SK-N-SH (cell line): ENCODE results near the gene SPINT1.

Experiments used
- CTCF ChIP-seq: fragments of 200-600 bp; sonication (generic); IDR thresholded peaks from 2 replicates; pipeline ENCODE4 v1.6.1; 2017; ENCODE audit warnings: antibody characterized with exemption, mild to moderate bottlenecking, moderate library complexity
- EZH2phosphoT487 ChIP-seq: fragments of 200-600 bp; sonication (generic); IDR thresholded peaks from 2 replicates; pipeline ENCODE4 v1.6.1; 2017; ENCODE audit warnings: low read depth, mixed run types, mild to moderate bottlenecking, antibody characterized with exemption, moderate library complexity, borderline replicate concordance
- FOSL2 ChIP-seq: IDR thresholded peaks from 2 replicates; pipeline ENCODE4 v1.4.0; 2012; ENCODE audit warnings: low read depth, mild to moderate bottlenecking, moderate library complexity, borderline replicate concordance
- FOXM1 ChIP-seq: IDR thresholded peaks from 2 replicates; pipeline ENCODE4 v1.4.0; 2012; ENCODE audit warnings: low read depth, mild to moderate bottlenecking
- GABPA ChIP-seq: IDR thresholded peaks from 2 replicates; pipeline ENCODE4 v1.4.0; 2012; ENCODE audit warnings: low read depth, mild to moderate bottlenecking
- JUND ChIP-seq: IDR thresholded peaks from 2 replicates; pipeline ENCODE4 v1.4.0; 2012
- MAX ChIP-seq: IDR thresholded peaks from 2 replicates; pipeline ENCODE4 v1.4.0; 2012; ENCODE audit warnings: low read depth
- NFIC ChIP-seq: IDR thresholded peaks from 2 replicates; pipeline ENCODE4 v1.4.0; 2012; ENCODE audit warnings: borderline replicate concordance
- POLR2AphosphoS5 ChIP-seq: IDR thresholded peaks from 2 replicates; pipeline ENCODE4 v1.6.1; 2012; ENCODE audit warnings: low read depth, low read length
- RXRA ChIP-seq: IDR thresholded peaks from 2 replicates; pipeline ENCODE4 v1.4.0; 2012; ENCODE audit warnings: low read depth, mild to moderate bottlenecking, borderline replicate concordance
- SIN3A ChIP-seq: IDR thresholded peaks from 2 replicates; pipeline ENCODE4 v1.6.1; 2012; ENCODE audit warnings: low read depth, mild to moderate bottlenecking, low read length, moderate library complexity, borderline replicate concordance
- TEAD4 ChIP-seq: IDR thresholded peaks from 2 replicates; pipeline ENCODE4 v1.4.0; 2012; ENCODE audit warnings: mild to moderate bottlenecking, borderline replicate concordance; ENCODE audit not compliant: insufficient read depth
- USF2 ChIP-seq: fragments of 150-350 bp; IDR thresholded peaks from 2 replicates; pipeline ENCODE4 v1.6.1; 2017; ENCODE audit warnings: antibody characterized with exemption, low read length, low read depth, borderline replicate concordance

GRCh38 chr15:40803076-40803475 lies 40.8 kb upstream of the SPINT1 start:
- TF ChIP-seq USF2 = no peak
- TF ChIP-seq CTCF = no peak
- no peak for TF ChIP-seq TEAD4
- TF ChIP-seq POLR2AphosphoS5 = no peak
- TF ChIP-seq FOXM1 = no peak
- TF ChIP-seq EZH2phosphoT487 = no peak
- no peak for TF ChIP-seq NFIC
- no peak for TF ChIP-seq SIN3A
- no peak for TF ChIP-seq GABPA
- no peak for TF ChIP-seq MAX
- no peak for TF ChIP-seq RXRA
- TF ChIP-seq JUND = no peak
- TF ChIP-seq FOSL2 = no peak
